ENCODE measurements around the gene SLC5A4.

Gene SLC5A4

GRCh38 chr22:32216911-32217310, 38.2 kb downstream of the SLC5A4 start:
- no peaks in the 10 kb centered on the region for H4K20me1 ChIP-seq (ENCODE audit: insufficient read depth, low read length)
- H3F3A ChIP-seq (ENCODE audit: insufficient read depth, low read length), result no peaks in the 10 kb centered on the region
- no peaks in the 10 kb centered on the region for H3K4me1 ChIP-seq (ENCODE audit: low read length)
- H2AFZ ChIP-seq (ENCODE audit: low read length), result no peak overlapping the region
- H3K36me3 ChIP-seq (replicated peaks; ENCODE audit: insufficient read depth, low read length), result no peaks in the 10 kb centered on the region
- H3K79me2 ChIP-seq (ENCODE audit: low read length), result no peaks in the 10 kb centered on the region
- no peak overlapping the region for H3K4me2 ChIP-seq (ENCODE audit: low read depth, low read length)
- no peaks in the 10 kb centered on the region for H3K27me3 ChIP-seq (replicated peaks; ENCODE audit: insufficient read depth, low read length)
- H3K4me3 ChIP-seq (ENCODE audit: low read length), result no peak overlapping the region
- H3K9ac ChIP-seq (ENCODE audit: low read length), result no peak overlapping the region
- H3K9me2 ChIP-seq (replicated peaks; ENCODE audit: insufficient read depth, low read length), result no peaks in the 10 kb centered on the region
- no peak for DNase-seq
- no peak overlapping the region for H3K27ac ChIP-seq (ENCODE audit: low read length)
- TF ChIP-seq EZH2phosphoT487 (IDR thresholded peaks at IDR 0.05; ENCODE audit: low read length), result no peak
- no peak for TF ChIP-seq EZH2 (optimal IDR thresholded peaks at IDR 0.05; ENCODE audit: low read depth, low read length)
- TF ChIP-seq, protein P1, sequence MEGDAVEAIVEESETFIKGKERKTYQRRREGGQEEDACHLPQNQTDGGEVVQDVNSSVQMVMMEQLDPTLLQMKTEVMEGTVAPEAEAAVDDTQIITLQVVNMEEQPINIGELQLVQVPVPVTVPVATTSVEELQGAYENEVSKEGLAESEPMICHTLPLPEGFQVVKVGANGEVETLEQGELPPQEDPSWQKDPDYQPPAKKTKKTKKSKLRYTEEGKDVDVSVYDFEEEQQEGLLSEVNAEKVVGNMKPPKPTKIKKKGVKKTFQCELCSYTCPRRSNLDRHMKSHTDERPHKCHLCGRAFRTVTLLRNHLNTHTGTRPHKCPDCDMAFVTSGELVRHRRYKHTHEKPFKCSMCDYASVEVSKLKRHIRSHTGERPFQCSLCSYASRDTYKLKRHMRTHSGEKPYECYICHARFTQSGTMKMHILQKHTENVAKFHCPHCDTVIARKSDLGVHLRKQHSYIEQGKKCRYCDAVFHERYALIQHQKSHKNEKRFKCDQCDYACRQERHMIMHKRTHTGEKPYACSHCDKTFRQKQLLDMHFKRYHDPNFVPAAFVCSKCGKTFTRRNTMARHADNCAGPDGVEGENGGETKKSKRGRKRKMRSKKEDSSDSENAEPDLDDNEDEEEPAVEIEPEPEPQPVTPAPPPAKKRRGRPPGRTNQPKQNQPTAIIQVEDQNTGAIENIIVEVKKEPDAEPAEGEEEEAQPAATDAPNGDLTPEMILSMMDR (IDR thresholded peaks at IDR 0.05; ENCODE audit: low read length), result no peak
- H3K9me3 ChIP-seq (replicated peaks; ENCODE audit: insufficient read depth, low read length), result no peaks in the 10 kb centered on the region

DNA sequence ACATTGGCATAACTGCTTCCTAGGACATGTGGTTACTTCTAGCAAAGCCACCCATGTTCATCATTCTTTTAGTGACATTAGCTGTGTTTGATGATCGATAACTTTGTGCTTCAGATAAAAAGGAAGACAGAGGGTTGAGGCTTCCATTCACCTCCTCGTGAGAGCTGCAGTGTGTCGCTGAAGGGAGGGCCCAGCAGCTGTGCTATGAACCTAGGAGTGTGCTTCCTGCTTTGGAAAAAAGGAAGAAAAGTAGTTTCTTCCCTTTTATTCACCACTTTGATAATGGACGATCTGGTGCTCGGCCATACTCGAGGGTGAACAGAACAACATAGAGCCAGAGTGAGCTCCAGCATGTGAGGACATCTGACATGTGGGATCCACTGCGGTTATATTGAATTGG, 44.1 kb downstream of the SLC5A4 start:
- H3K9me2 ChIP-seq (replicated peaks; ENCODE audit: insufficient read depth, low read length), result no peaks in the 10 kb centered on the region
- no peak overlapping the region for H3K4me2 ChIP-seq (ENCODE audit: low read depth, low read length)
- H2AFZ ChIP-seq (ENCODE audit: low read length), result no peak overlapping the region
- H3K9ac ChIP-seq (ENCODE audit: low read length), result no peak overlapping the region
- H3K36me3 ChIP-seq (replicated peaks; ENCODE audit: insufficient read depth, low read length), result no peaks in the 10 kb centered on the region
- no peaks in the 10 kb centered on the region for H3K79me2 ChIP-seq (ENCODE audit: low read length)
- H3K9me3 ChIP-seq (replicated peaks; ENCODE audit: insufficient read depth, low read length), result no peaks in the 10 kb centered on the region
- H3K27ac ChIP-seq (ENCODE audit: low read length), result no peak overlapping the region
- H3K4me1 ChIP-seq (ENCODE audit: low read length), result no peaks in the 10 kb centered on the region
- H3F3A ChIP-seq (ENCODE audit: insufficient read depth, low read length), result no peaks in the 10 kb centered on the region
- DNase-seq, result no peak
- TF ChIP-seq EZH2 (optimal IDR thresholded peaks at IDR 0.05; ENCODE audit: low read depth, low read length), result no peak
- no peaks in the 10 kb centered on the region for H3K27me3 ChIP-seq (replicated peaks; ENCODE audit: insufficient read depth, low read length)
- H4K20me1 ChIP-seq (ENCODE audit: insufficient read depth, low read length), result no peaks in the 10 kb centered on the region
- H3K4me3 ChIP-seq (ENCODE audit: low read length), result no peak overlapping the region

- H3K9me2 ChIP-seq (replicated peaks; ENCODE audit: insufficient read depth, low read length), result no peaks in the 10 kb centered on the region
- DNase-seq, result no peak
- H3K4me2 ChIP-seq (ENCODE audit: low read depth, low read length), result no peak overlapping the region
- H3K36me3 ChIP-seq (replicated peaks; ENCODE audit: insufficient read depth, low read length), result no peaks in the 10 kb centered on the region
- H3F3A ChIP-seq (ENCODE audit: insufficient read depth, low read length), result no peaks in the 10 kb centered on the region
- no peaks in the 10 kb centered on the region for H3K4me1 ChIP-seq (ENCODE audit: low read length)
- H3K79me2 ChIP-seq (ENCODE audit: low read length), result no peaks in the 10 kb centered on the region
- no peak overlapping the region for H2AFZ ChIP-seq (ENCODE audit: low read length)
- no peak overlapping the region for H3K9ac ChIP-seq (ENCODE audit: low read length)
- no peaks in the 10 kb centered on the region for H4K20me1 ChIP-seq (ENCODE audit: insufficient read depth, low read length)
- H3K27me3 ChIP-seq (replicated peaks; ENCODE audit: insufficient read depth, low read length), result peaks cover 6% of the 10 kb centered on the region
- H3K9me3 ChIP-seq (replicated peaks; ENCODE audit: insufficient read depth, low read length), result no peaks in the 10 kb centered on the region
- TF ChIP-seq, protein P1 (IDR thresholded peaks at IDR 0.05; ENCODE audit: low read length), result no peak
- TF ChIP-seq EZH2phosphoT487 (IDR thresholded peaks at IDR 0.05; ENCODE audit: low read length) (no peak), EZH2 (optimal IDR thresholded peaks at IDR 0.05; ENCODE audit: low read depth, low read length) (no peak)
- H3K27ac ChIP-seq (ENCODE audit: low read length), result no peak overlapping the region
- no peak overlapping the region for H3K4me3 ChIP-seq (ENCODE audit: low read length)
Observed at GRCh38 chr22:32208681-32209080, 46.5 kb downstream of the SLC5A4 start.

GRCh38 chr22:32207971-32208480, 47.1 kb downstream of the SLC5A4 start:
- H4K20me1 ChIP-seq (ENCODE audit: insufficient read depth, low read length), result no peaks in the 10 kb centered on the region
- H3K4me2 ChIP-seq (ENCODE audit: low read depth, low read length), result no peak overlapping the region
- no peak overlapping the region for H2AFZ ChIP-seq (ENCODE audit: low read length)
- no peaks in the 10 kb centered on the region for H3K9me2 ChIP-seq (replicated peaks; ENCODE audit: insufficient read depth, low read length)
- H3K36me3 ChIP-seq (replicated peaks; ENCODE audit: insufficient read depth, low read length), result no peaks in the 10 kb centered on the region
- no peaks in the 10 kb centered on the region for H3F3A ChIP-seq (ENCODE audit: insufficient read depth, low read length)
- H3K9ac ChIP-seq (ENCODE audit: low read length), result no peak overlapping the region
- H3K4me1 ChIP-seq (ENCODE audit: low read length), result no peaks in the 10 kb centered on the region
- no peaks in the 10 kb centered on the region for H3K9me3 ChIP-seq (replicated peaks; ENCODE audit: insufficient read depth, low read length)
- DNase-seq, result no peak
- H3K4me3 ChIP-seq (ENCODE audit: low read length), result no peak overlapping the region
- TF ChIP-seq, protein P1 (IDR thresholded peaks at IDR 0.05; ENCODE audit: low read length), result no peak
- TF ChIP-seq EZH2phosphoT487 (IDR thresholded peaks at IDR 0.05; ENCODE audit: low read length), result no peak
- no peak for TF ChIP-seq EZH2 (optimal IDR thresholded peaks at IDR 0.05; ENCODE audit: low read depth, low read length)
- no peaks in the 10 kb centered on the region for H3K79me2 ChIP-seq (ENCODE audit: low read length)
- H3K27me3 ChIP-seq (replicated peaks; ENCODE audit: insufficient read depth, low read length), result peaks cover 6% of the 10 kb centered on the region
- no peak overlapping the region for H3K27ac ChIP-seq (ENCODE audit: low read length)

Data from MM.1S (cell line).